ENCODE measurements around the gene GABRB1. TPM values are rescaled to one million over a fixed set of nuclear protein-coding genes. Genes with fewer than 3 reads are reported as not detected.
"Not testable (repeated sequence)": the region's sequence is repeated elsewhere in the genome, so short reads cannot be mapped to it uniquely, and the experiment has no call there.

Gene GABRB1
- polyA plus RNA-seq, 10 donors: 0.44 to 0.54 TPM; not detected in 8

- DNase-seq: no peak
Observed at GRCh38 chr4:47289805-47290204, 258.4 kb downstream of the GABRB1 start.

- DNase-seq: not testable (repeated sequence)
Observed at GRCh38 chr4:47290873-47291272, 259.5 kb downstream of the GABRB1 start.

GRCh38 chr4:47309165-47309564 lies 277.8 kb downstream of the GABRB1 start:
- no peak for DNase-seq

GRCh38 chr4:47312170-47312569 lies 280.8 kb downstream of the GABRB1 start:
- no peak for DNase-seq

GRCh38 chr4:47313384-47313783 lies 282.0 kb downstream of the GABRB1 start:
- no peak for DNase-seq

- DNase-seq: peak in 1 of 3 donors; percentile 2
Observed at GRCh38 chr4:47315346-47315745, 284.0 kb downstream of the GABRB1 start.

- DNase-seq: no peak
Observed at GRCh38 chr4:47326025-47326424, 294.7 kb downstream of the GABRB1 start.

GRCh38 chr4:47330866-47331265 lies 299.5 kb downstream of the GABRB1 start:
- no peak for DNase-seq

- no peak for DNase-seq
Observed at GRCh38 chr4:47334652-47335051, 303.3 kb downstream of the GABRB1 start.

- DNase-seq: no peak
Observed at GRCh38 chr4:47337893-47338292, 306.5 kb downstream of the GABRB1 start.

GRCh38 chr4:47340914-47341313 lies 309.5 kb downstream of the GABRB1 start:
- no peak for DNase-seq

- DNase-seq: no peak
Observed at GRCh38 chr4:47342796-47343195, 311.4 kb downstream of the GABRB1 start.

- DNase-seq: no peak
Observed at GRCh38 chr4:47349326-47349725, 318.0 kb downstream of the GABRB1 start.

GRCh38 chr4:47355568-47355967 lies 324.2 kb downstream of the GABRB1 start:
- no peak for DNase-seq

GRCh38 chr4:47359891-47360290 lies 328.5 kb downstream of the GABRB1 start:
- DNase-seq: no peak

- no peak for DNase-seq
Observed at GRCh38 chr4:47367761-47368160, 336.4 kb downstream of the GABRB1 start.

- no peak for DNase-seq
Observed at GRCh38 chr4:47368211-47368610, 336.8 kb downstream of the GABRB1 start.

- DNase-seq: no peak
Observed at GRCh38 chr4:47372561-47372960, 341.2 kb downstream of the GABRB1 start.

GRCh38 chr4:47373174-47373573 lies 341.8 kb downstream of the GABRB1 start:
- no peak for DNase-seq

- DNase-seq: no peak
Observed at GRCh38 chr4:47373709-47374108, 342.3 kb downstream of the GABRB1 start.

- no peak for DNase-seq
Observed at GRCh38 chr4:47374477-47374876, 343.1 kb downstream of the GABRB1 start.

- not testable (repeated sequence) for DNase-seq
Observed at GRCh38 chr4:47378021-47378530, 346.7 kb downstream of the GABRB1 start.

- no peak for DNase-seq
Observed at GRCh38 chr4:47381172-47381571, 349.8 kb downstream of the GABRB1 start.

- no peak for DNase-seq
Observed at GRCh38 chr4:47382846-47383360, 351.5 kb downstream of the GABRB1 start.
